Fibroblast of villous mesenchyme (primary cell): ENCODE data around the gene ZFAND2B. TPM values are rescaled to one million over a fixed set of nuclear protein-coding genes. Genes with fewer than 3 reads are reported as not detected.

Source experiments
- DNase-seq: peaks from one replicate; pipeline ENCODE4 v3.0.0-alpha.2; 2010; ENCODE audit warnings: low read depth
- H3K4me3 ChIP-seq: 2 replicates; pipeline ENCODE4 v1.5.1; 2011; ENCODE audit warnings: low read depth, mild to moderate bottlenecking, low read length
- CTCF ChIP-seq: IDR thresholded peaks from 2 replicates; pipeline ENCODE4 v1.5.1; 2012; ENCODE audit warnings: low read depth, mild to moderate bottlenecking, low read length; ENCODE audit not compliant: insufficient read depth
- total RNA-seq: library from RNA; depleted of rRNA; stranded (reverse); fragments of >200 nt; gene quantifications from 2 replicates; pipeline ENCODE4 v1.2.3, GENCODE V29; 2012

Gene ZFAND2B
- total RNA-seq, 1 donor: 25.5 TPM

GRCh38 chr2:219234331-219234730, 27.7 kb downstream of the ZFAND2B start:
- H3K4me3 ChIP-seq: no peak overlapping the region
- no peak for TF ChIP-seq CTCF
- DNase-seq: no peak

- H3K4me3 ChIP-seq: peak overlapping the region; percentile 53
- peak; percentile 54 for DNase-seq
- no peak for TF ChIP-seq CTCF
These were observed 36.7 kb downstream of the ZFAND2B start for GRCh38 chr2:219243291-219243761.

DNA sequence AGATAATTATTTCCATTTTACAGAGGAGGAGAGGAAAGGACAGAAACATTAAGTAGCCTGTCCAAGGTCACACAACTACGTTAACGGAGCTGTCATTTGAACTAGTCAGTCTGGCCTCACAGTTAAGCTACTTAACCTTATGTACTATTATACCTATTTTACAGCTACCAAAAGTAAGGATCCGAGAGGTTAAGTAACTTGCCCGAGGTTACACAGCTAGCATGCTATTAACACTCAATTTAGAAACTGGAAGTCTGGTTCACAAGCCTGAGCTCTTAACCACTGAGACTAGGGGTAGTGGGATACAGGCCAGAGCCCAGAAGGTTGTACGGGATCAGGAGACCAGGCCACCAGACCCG, 38.2 kb downstream of the ZFAND2B start:
- TF ChIP-seq CTCF: no peak
- H3K4me3 ChIP-seq: peak overlapping the region; percentile 85
- no peak for DNase-seq

DNA sequence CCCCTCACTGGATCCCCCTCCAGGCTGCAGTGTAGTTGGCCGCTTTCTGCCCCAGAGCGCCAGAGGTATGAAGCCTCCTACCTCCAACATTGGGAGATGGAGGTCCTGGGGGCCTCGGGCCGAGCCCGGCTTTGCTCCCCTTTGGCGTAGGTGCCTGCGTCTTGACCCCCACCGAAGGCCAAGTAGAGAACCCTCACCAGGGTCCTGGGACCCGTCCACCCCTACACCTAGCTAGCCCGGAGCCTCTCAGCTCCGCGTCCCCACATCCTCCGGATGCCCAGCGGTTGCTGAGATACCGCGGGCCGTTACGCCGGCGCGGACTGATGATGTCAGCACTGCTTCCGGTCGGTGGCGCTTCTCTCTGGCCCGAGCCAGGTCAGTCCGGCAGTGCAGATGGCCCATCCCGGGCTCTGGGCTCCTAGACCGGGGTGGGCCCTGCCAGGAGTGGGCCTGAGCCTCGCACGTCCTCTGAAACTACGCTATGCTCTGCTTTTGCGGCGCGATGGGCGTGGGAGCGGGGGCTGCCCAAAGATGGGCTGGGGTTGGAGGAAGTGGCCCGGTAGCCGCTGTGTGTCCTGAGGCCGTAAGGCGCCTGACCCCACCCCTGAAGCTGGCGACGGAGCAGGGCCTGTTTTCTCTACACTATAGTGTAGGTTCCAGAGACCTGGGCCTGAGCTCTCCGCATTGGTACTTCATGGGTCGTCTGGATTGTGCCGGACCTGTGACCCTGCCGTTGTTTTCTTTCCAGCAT, 38.7 kb downstream of the ZFAND2B start, which contains the start of the genes GLB1L and STK16:
Gene GLB1L, minus strand, starts transcription at position 297 of the 751 bp plus-strand sequence. CDS start 1,871 bp downstream, outside the sequence.
Gene STK16, plus strand, starts transcription at position 332 of the 751 bp plus-strand sequence. CDS start 521 bp downstream, outside the sequence.
- no peak for TF ChIP-seq CTCF
- peak within 1 kb of the TSS; percentile 85 for H3K4me3 ChIP-seq
- DNase-seq: peak; percentile 93

GRCh38 chr2:219245899-219246230, 39.3 kb downstream of the ZFAND2B start:
- no peak for DNase-seq
- H3K4me3 ChIP-seq: peak overlapping the region; percentile 85
- no peak for TF ChIP-seq CTCF

DNA sequence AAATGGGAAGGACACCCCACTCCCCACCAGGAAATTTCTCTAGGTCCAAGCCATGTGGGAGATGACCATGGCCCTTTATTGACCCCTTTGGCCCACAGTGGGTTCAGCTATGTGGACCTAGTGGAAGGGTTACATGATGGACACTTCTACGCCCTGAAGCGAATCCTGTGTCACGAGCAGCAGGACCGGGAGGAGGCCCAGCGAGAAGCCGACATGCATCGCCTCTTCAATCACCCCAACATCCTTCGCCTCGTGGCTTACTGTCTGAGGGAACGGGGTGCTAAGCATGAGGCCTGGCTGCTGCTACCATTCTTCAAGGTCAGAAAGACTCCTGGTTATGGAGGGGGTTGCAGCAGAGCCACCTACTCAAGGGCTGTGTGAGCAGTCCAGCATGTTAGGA, 40.0 kb downstream of the ZFAND2B start:
- TF ChIP-seq CTCF: no peak
- no peak overlapping the region for H3K4me3 ChIP-seq

More for the DNA sequence above, 40.0 kb downstream of the ZFAND2B start:
- no peak for DNase-seq
